ENCODE measurements around the gene DGCR8.

The DGCR8 gene

GRCh38 chr22:20079745-20080444, at the start of gene DGCR8:
DGCR8 (plus strand) TSS chr22:20080241; CDS start chr22:20085964, 5,723 bp downstream.
- in situ Hi-C loops (cut with MboI; ENCODE audit: low sequenced_read_pairs): no loop called here

- in situ Hi-C loops (cut with MboI; ENCODE audit: low sequenced_read_pairs): no loop called here
Measured at GRCh38 chr22:20031732-20032406, 48.2 kb upstream of the DGCR8 start.

- in situ Hi-C loops (cut with MboI; ENCODE audit: low sequenced_read_pairs): no loop called here
Measured at GRCh38 chr22:20032407-20032991, 47.5 kb upstream of the DGCR8 start.

GRCh38 chr22:20033045-20033706, 46.9 kb upstream of the DGCR8 start:
- in situ Hi-C loops (cut with MboI; ENCODE audit: low sequenced_read_pairs): no loop called here

GRCh38 chr22:20034143-20034542, 45.9 kb upstream of the DGCR8 start:
- in situ Hi-C loops (cut with MboI; ENCODE audit: low sequenced_read_pairs): no loop called here

GRCh38 chr22:20035375-20036083, 44.5 kb upstream of the DGCR8 start:
- in situ Hi-C loops (cut with MboI; ENCODE audit: low sequenced_read_pairs): no loop called here

GRCh38 chr22:20036084-20036482, 44.0 kb upstream of the DGCR8 start:
- in situ Hi-C loops (cut with MboI; ENCODE audit: low sequenced_read_pairs): no loop called here

GRCh38 chr22:20036535-20037392, 43.3 kb upstream of the DGCR8 start:
- in situ Hi-C loops (cut with MboI; ENCODE audit: low sequenced_read_pairs): no loop called here

GRCh38 chr22:20037419-20037818, 42.6 kb upstream of the DGCR8 start:
- in situ Hi-C loops (cut with MboI; ENCODE audit: low sequenced_read_pairs): no loop called here

- in situ Hi-C loops (cut with MboI; ENCODE audit: low sequenced_read_pairs): no loop called here
Measured at GRCh38 chr22:20038574-20038973, 41.5 kb upstream of the DGCR8 start.

- in situ Hi-C loops (cut with MboI; ENCODE audit: low sequenced_read_pairs): no loop called here
Measured at GRCh38 chr22:20039683-20040325, 40.2 kb upstream of the DGCR8 start.

GRCh38 chr22:20040327-20041200, 39.5 kb upstream of the DGCR8 start:
- in situ Hi-C loops (cut with MboI; ENCODE audit: low sequenced_read_pairs): no loop called here

GRCh38 chr22:20043057-20043996, 36.7 kb upstream of the DGCR8 start:
- in situ Hi-C loops (cut with MboI; ENCODE audit: low sequenced_read_pairs): no loop called here

- in situ Hi-C loops (cut with MboI; ENCODE audit: low sequenced_read_pairs): no loop called here
Measured at GRCh38 chr22:20043997-20044342, 36.1 kb upstream of the DGCR8 start.

GRCh38 chr22:20044495-20045151, 35.4 kb upstream of the DGCR8 start:
- in situ Hi-C loops (cut with MboI; ENCODE audit: low sequenced_read_pairs): no loop called here

- in situ Hi-C loops (cut with MboI; ENCODE audit: low sequenced_read_pairs): no loop called here
Measured at GRCh38 chr22:20046730-20047129, 33.3 kb upstream of the DGCR8 start.

GRCh38 chr22:20051927-20052308, 28.1 kb upstream of the DGCR8 start:
- in situ Hi-C loops (cut with MboI; ENCODE audit: low sequenced_read_pairs): no loop called here

Measured in HL-60/S4 (cell line).